Stimulated activated CD4-positive, alpha-beta T cell treated with anti-CD3 and anti-CD28 coated beads, TNF-alpha, amount 100 ng/mL, for 4 hours (primary cell): ENCODE data around the gene MICALL1.

Source experiments
- DNase-seq, 3 experiments: peaks; one replicate each; pipeline ENCODE4 v3.0.0-alpha.2; 2020; ENCODE audit warnings: low read depth in 3 of 3

MICALL1 gene, protein sequence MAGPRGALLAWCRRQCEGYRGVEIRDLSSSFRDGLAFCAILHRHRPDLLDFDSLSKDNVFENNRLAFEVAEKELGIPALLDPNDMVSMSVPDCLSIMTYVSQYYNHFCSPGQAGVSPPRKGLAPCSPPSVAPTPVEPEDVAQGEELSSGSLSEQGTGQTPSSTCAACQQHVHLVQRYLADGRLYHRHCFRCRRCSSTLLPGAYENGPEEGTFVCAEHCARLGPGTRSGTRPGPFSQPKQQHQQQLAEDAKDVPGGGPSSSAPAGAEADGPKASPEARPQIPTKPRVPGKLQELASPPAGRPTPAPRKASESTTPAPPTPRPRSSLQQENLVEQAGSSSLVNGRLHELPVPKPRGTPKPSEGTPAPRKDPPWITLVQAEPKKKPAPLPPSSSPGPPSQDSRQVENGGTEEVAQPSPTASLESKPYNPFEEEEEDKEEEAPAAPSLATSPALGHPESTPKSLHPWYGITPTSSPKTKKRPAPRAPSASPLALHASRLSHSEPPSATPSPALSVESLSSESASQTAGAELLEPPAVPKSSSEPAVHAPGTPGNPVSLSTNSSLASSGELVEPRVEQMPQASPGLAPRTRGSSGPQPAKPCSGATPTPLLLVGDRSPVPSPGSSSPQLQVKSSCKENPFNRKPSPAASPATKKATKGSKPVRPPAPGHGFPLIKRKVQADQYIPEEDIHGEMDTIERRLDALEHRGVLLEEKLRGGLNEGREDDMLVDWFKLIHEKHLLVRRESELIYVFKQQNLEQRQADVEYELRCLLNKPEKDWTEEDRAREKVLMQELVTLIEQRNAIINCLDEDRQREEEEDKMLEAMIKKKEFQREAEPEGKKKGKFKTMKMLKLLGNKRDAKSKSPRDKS

DNA sequence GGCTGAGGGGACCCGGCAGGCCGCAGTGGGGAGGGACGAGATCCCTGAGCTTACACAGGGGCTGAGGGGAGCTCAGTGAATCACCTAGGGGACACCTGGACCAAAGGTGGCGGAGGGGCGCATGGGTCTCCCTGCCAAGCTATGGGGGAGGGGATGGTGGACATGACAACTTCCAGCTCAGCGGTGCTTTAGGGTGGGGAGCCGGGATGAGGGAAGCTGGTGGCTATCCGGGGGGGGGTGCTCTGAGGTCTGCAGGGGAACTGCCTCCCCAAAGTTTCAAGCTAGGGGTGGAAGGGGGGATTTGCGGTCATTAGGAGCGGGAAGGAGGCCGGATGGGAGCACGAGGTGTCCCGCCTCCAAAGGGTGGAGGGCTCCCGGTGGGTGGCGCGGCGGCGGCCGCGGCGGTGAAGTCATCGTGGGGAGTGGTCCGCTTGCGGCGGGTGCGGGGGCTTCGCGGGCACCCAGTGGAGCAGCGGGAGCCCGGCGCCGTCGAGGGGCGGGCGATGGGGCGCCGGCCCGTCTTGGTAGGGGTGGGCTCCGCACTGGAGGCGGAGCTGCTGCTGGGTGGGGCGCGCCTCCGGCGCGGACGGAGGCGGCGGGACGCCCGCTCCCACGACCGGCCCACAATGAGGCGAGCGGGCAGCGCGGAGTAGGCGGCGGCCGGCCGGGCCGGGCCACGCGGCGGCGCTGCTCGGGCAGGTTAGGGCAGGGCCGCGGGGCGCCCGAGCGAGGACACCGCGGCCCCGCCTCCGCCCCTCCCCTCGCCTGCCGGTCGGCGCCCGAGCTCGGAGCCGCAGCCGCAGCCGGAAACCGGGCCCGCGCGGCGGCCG, at the start of gene MICALL1:
TSS of gene MICALL1 (plus strand) at position 764 of the 830 bp plus-strand sequence. CDS start 126 bp downstream, outside the sequence.
- peak; percentile 36 to 61 (median 39) for DNase-seq

DNA sequence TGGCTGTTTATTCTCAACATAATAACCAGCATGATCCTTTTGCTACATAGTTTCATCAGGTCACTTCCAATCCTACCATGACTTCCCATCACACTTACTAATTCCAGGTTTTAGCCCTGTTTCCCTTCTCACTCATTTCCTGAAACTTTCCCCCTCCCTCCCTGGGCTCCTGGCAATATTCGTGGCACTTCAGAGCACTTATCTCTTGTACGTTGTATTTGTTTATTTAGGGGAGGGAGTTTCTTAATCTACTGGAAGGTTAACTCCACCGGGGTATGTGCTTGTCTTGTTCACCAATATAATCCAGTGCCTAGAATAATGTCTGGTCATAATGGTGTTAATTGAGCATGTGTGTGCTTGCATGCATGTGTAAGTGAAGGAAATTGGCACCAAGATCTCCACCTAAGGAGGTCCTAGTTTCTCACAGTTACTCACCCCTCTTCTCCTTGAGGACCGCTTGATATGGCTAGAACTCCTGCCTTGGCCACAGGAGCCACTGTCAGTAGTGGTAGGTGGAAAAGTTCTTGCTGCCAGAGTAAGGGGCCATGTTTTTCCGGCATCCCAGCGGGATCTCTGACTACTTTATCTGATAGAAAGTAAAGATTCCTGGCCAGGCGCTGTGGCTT, 45.2 kb upstream of the MICALL1 start:
- no peak for DNase-seq

DNA sequence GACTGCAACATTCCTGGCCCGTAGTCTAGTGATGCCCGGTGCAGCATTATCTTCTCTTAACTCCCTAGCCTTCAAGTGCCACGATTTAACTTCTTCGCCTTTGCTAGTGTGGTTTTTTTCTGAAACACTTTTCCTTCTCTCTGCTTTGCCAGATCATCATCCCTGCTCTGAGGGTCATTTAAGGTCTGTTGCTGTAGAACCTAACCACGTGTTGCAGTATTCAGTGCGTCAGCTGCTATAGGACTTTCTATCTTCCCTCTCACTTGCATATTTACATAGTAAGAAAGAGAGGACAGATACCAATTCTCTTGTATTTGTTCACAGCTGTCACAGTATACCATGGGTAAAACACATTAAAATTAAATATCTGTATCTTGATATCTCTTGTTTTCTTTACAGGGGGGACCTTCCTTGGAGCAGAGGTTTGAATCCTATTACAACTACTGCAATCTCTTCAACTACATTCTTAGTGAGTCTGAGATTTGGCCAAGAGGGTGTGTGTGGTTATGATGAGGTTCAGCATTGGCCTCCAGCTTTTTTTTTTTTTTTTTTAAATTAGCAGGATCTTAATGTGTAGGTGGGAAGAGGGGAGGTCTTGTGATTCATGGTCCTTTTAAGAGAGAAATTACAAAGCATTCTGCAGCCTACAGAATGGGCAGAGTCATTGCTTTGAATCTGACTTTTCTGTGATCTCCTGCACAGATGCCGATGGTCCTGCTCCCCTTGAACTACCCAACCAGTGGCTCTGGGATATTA, 43.3 kb upstream of the MICALL1 start:
- no peak for DNase-seq

DNA sequence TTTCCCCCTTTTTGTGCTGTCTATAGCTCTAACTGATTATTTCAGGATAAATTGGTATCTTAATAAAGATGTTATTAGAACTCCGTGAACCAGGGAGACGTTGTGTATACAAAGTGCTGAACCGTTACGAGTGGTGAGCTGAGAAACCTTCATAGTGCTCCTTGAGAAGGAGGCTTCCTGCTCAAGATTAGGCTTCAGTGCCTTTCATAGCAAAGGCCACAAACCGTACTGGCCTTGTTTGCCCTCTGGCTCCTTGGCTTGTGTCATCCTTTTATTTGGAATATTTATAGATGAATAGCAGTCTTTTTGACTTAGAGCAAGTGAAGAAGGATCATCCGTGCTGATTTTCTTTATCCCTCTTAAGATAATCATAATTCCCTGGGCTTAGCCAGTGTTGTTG, 40.6 kb upstream of the MICALL1 start:
- no peak for DNase-seq

DNA sequence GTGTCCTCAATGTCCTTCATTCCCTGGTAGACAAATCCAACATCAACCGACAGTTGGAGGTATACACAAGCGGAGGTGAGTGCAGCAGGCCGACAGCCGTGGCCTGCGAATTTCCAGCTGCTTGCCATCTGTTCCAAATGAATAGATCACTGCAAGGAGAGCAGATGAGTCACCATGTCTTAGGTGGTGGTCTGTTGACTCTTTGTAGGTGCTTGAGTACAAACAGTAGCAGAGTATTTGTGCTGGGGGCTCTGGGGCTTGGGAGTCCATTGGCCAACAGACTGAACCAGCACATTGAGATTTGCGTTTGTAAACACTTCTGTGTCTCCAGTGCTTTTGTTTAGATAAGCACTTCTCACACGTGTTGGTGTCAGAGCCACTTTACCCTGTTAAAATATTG, 35.8 kb upstream of the MICALL1 start:
- DNase-seq = no peak

DNA sequence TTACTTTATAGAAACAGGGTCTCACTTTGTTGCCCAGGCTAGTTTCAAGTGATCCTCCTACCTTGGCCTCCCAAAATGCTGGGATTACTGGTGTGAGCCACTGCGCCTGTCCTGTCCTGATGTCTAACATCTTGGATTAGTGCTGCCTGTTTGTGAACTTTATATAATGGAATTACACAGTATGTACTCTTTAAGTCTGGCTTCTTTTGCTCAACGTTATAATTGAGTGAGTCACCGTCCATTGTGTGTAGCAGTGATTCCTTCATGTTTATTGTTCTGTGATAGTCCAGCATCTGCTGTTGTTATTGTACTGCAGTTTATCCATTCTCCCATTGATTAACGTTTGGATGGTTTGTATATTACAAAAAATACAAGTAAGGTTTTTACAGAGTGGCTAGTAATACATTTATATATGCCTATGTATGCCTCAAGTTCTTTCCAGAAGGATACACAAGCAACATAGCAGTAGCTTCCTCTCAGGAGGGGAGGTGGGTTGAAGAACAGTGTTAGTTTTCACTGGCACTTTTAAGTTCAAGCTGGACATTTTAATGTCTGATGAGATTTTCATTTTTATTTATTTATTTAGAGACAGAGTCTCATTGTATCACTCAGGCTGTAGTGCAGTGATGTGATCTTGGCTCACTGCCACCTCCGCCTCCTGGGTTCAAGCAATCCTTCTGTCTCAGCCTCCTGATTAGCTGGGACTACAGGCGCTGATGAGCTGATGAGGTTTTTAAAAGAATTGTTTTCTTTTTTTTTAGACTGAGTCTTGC, 25.2 kb upstream of the MICALL1 start:
- no peak for DNase-seq

DNA sequence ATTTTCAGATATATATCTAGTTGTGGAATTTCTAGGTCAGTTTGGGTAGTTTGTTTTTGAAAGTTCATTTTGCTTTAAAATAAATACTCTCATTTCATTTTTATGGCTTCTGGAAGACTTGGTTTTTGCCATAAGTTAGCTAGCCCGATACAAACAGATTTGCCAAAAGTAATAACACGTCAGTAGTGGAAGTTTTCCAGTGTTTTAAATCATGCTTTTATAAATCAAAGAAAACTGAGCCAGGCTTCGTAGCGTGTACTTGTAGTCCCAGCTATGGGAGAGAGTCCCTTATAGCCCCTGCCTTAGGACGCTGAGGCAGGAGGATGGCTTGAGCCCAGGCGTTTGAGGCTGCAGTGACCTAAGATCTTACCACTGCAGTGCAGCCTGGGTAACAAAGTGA, 21.7 kb upstream of the MICALL1 start:
- DNase-seq = no peak

DNA sequence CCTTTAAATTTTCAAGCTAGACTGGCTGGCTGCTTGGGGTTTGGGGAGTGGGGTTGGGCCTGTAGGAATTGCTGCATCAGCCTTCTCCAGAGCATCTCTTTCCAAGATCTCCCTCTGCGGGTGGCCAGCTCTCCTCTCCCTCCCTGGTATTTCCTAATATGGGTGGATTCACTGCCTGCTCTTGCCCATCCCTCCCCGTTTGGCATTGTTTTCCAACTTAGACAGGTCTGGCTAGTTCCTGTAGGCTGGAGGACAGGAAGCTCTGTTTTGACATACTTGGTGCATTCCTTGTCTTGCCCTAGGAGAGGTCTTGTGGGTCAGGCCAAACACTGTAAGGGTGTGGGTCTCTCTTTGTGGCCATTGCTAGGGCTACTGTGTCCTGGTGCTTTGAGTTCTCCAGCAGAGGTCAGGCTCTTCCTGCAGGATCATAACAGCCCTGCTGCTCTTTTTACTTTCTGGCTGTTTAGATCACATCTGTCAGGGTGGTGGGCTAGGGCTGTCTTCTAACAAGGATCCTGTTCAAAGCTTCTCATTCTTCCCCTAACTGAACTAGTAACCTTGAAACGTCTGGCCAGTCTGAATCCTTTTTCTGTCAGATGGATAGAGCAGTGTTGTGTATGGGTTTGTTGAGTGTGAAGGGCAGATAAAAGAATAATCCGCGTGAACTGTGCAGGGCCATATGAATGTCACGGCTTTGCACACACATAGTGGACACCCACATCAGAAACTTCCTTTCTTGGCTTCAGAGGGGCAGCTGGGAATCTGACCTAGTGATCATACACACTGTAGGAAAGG, 18.3 kb upstream of the MICALL1 start:
- DNase-seq = no peak

DNA sequence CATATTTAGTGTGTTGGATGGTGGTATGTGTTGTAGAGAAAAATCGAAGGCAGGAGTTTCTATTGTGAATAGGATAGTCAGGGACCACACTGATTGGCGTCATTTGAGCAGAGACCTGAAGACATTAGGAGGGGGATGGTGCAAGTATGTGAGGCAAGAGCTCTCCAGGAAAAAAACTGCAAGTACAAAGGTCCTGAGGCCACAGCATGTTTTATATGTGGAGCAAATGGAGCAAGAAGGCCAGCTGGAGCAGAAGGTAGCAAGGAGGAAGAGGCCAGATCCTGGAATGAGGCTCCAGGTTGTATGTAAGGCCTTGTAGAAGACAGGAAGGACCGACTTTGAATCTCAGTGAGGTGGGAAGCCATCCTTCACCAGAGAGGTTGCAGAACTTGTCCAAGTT, 14.2 kb upstream of the MICALL1 start:
- DNase-seq = no peak

DNA sequence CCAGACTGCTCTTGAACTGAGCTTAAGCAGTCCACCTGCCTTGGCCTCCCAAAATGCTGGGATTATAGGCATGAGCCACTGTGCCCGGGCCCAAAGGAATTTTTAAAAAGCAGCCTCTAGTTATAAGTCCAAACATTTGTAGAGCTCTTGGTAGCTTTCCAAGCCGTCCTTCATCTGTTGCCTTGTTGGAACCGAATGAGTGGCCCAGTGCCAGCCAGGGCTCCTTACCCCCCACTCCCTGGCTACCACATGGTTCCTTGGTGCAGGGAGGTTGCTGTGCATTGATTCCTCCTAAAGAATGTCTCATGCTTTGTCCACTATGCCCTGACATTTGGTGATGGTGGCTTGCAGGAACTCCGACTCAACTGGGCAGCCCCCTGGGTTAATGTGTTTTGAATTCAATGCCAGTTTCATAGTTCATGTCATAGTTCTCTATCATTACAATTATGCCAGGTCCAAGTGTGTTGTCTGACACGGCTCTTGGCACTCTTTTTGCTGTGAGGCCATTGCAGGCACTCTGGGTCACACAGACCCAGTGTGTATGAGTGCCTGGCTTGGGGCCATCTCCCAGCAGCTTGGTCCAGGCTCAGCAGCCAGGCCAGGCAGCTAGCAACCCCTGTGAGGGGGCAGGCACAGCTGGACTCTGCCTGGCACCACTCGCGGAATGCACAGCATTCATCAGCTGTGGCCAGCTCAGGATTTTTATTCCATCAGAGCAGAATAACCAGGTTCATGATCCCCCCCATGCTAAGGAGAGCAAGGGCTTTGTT, 13.3 kb upstream of the MICALL1 start:
- no peak for DNase-seq

DNA sequence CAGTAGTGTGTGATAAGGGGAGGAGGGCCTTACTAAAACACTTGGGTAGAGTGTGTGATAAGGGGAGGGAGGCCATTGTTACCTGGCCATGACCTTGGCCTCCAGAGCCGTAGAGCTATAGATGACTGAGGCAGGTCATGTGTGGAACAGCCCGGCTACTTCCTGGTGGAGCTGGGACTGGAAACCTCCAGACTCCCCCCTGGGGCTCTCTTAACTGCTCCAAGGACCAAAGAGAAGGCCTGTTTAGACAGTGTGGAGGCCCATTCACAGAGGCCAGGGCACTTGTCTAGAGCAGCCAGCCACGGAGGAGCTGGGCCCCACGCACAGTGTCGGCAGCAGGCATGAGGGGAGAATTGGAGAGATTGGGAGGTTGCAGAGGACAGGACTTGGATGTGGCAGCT, 12.5 kb upstream of the MICALL1 start:
- DNase-seq = no peak

DNA sequence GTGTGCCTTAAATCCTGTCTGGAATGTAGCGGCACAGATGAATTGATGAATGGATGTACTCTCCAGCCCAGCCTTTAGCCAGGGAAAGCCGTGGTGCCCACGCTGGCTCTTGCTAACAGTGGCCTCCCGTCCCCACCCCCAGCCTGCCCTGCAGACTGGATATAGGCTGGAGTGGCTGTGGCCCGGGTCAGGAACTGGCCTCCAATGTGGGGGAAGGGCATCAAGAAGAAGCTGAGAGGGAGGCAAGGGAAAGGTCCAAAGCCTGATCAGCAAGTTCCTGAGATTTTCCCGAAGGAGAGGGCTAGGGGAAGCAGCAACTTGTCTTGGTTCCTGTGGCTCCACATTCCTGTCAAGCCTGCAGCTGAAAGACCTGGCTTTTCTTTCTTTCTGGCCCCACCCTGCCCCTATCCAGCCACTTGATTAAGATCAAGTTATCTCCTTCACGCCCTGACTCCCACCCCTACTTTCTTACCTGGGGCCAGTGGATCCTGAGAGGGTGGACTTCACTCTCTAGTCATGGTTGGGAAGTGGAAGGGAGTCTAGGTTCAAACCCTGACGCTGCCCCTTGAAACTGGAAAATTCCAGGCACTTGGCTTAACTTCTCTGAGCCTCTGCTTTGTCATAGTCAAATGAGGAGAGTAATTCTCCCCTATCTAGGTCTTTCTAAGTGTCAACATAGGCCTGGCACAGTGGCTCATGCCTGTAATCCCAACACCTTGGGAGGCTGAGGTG, 11.0 kb upstream of the MICALL1 start:
- no peak for DNase-seq

DNA sequence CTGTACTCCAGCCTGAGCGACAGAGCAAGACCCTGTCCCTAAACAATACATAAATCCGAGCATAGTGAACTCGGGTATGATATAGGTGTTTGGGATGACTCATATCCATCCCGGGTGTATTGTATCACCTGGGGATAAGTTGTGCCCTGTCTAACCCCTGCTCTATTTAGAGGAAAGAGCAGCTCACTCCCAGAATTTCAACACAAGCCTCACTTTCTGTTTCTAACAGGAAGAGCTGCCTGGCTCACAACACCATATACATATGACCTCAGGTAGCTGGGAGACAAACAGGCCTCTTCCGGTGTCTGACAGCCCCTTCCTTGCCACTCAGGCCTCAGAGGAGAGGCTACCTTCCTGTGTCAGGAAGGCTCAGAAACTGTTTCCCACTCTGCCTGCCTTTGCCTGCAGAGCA, 9.9 kb upstream of the MICALL1 start:
- DNase-seq = no peak

DNA sequence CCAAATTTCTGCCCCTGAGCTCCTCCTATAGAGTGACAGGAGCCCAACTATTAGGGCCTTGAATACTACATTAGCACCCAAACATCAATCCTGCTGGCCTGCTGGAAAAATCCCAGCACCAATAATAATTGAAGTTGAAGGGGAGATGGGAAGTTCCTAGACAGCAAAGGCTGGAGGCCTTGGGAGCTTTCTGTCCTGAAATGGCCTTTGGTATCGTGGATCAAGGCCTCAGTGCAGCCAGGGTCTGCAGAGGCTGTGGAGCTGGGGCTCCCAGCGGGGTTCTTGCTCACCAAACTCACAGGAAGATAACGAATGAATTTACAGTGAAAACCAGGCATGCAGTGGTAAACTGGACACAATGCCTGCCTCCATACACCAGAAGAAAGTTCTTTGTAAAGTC, 9.2 kb upstream of the MICALL1 start:
- no peak for DNase-seq

DNA sequence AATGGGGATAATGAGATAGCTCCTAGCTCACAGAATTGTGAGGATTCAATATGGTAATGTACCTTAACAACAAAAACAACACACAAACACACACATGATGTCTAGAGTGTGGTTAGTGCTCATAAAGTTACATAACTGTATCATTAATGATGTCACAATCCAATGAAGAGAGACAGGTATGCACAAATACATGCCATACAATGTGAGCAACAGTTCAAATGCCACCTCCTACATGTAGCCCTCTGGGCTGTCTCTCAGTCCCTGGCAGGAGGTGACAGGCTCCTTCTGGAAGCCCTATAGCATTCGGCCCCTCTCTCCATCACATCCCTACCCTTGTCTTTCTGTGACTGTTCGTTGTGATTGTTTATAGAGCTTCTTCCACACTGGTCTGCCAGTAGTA, 8.3 kb upstream of the MICALL1 start:
- no peak for DNase-seq

DNA sequence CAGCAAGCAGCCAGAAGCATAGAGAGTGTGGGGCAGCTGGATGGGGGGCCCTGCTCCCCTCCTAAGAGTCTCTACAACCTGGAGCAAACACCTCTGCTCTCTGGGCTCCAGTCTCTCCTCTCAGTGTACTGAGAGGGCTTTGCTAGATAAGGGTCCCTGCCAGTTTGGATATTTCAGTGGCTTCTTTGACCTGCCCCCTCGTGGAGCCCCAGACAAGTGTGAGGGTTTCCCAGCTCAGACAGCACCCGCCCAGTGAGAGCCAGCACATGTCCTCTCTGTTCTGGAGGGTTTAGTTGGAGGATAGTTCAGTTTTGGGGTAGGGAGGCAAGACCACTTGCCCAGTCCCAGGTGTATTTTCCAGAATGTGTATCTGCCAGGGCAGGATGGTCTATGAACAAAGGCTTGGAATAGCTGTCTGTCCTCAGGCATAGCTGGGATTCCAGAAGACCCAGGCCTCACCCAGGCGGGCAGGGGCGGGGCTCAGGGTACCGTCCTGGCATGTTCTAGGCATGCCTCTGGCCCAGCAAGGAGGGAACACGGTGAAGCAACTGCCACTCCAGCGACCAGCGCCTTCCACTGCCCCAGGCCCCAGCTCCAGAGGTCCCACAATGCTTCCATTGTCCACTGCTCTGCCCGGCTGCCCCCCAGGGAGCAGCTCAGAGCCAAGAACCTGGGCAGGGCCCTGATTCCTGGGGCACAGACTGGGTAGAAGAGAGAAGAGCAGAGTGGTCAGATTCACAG, 7.5 kb upstream of the MICALL1 start:
- DNase-seq = no peak
